HG03439 (cell line): ENCODE measurements around the gene ADARB2.

Source experiments
- ATAC-seq: cut with Tn5 transposase; IDR thresholded peaks from one replicate; pipeline ENCODE4 v1.9.1; 2021; ENCODE audit warnings: mild to moderate bottlenecking, moderate library complexity; ENCODE audit not compliant: unreplicated experiment

Gene ADARB2

DNA sequence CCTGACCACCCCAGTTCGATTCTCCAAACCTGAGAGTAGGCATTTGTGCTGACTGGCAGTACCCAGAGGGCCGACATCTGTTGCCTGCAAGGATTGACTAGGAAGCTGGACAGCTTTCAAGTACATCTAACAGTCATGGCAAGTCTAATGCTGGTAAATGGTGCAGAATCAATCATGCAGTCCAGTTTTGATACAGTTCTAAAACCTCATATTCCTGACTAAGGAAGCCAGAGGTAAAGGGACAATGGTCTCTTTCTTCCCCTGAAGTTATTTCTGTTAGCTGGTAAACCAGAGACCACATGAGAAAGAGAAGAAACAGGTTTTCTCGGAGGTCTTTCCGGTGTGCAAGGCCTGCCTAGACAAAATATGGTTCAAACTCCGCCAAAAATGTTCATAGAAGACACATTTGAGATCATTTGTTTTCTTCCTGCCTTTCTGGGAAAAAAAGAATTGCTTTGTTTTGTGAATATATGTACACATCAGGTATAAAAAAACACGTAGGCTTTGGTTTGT lies 584.0 kb downstream of the ADARB2 start:
- ATAC-seq = no peak

DNA sequence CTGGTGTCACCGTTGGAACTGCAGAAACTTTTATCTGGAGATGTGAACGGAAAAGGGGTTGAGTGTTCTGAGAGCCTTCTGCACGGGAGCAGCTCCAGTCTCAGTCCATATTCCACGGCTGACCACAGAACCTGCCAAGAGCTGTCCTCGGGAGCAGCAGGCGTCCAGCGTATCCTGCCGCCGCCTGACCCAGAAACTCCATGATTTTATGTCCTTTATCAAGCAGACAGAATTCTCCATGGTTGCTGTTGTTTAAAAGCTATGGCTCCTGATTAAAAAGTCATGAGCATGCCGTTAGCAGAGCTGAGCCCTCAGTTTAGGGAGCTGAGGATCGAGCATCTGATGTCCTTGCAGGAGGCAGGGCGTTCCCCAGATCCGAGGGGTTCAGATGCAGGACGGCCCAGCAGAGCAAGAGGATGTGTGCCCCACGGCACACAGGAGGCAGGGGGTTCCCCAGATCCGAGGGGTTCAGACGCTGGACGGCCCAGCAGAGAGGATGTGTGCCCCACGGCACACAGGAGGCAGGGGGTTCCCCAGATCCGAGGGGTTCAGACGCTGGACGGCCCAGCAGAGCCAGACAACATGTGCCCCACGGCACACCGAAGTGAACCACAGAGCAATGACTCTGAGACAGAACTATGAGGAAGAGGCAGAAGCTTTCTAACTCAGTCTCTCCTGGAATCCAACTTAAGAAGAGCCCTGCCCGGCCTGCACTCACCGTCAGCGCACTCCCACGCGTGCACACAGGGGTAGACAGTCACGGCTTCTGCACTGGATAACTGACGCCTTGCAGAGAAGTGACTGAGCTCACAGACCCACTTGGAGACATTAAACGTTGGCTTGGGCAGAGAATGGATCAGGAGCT lies 584.7 kb downstream of the ADARB2 start:
- ATAC-seq = no peak

DNA sequence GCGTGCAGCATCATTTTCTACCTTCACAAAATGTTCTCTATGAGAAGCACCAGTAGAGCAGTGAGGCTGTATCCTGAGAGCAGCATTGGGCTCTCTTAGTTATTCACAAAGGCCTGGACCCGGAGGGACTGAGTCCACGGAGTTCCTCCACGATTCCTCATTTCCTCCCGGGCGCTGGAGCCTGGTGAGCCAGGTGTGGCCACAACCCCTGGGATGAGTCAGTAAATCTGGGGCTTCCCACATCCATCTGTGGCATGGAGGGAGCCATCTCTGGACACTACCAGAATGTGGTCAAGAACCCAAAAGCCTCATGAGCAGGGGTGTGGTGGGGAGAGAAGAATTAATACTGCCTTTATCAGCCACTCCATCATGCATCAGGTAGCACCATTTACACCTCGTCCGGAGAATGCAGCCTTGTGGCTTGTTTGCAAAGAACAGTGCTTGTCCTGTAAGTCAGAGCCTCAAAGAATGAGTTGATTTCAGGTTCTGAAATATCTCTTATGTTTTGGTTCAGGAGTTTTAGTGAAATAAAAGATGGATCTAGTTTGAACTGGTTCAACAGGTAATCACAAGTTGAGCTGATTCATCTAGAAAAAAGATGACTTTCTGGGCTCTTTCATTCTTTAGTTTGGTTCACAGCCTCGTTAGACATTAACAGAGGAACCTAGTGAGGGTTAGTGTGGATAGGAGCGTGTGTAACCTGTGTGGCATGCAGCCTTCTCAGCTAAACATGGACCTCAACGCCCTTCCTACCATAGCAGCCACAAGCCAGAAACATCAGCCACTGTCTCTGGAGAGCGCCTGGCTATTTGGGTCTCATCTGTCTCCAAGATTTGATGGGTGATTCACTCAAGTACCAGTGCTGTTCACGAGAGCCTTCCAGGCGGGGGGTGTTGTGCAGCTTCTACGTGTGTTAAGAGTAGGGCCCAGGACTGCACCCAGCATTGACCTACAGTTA lies 586.0 kb downstream of the ADARB2 start:
- no peak for ATAC-seq

DNA sequence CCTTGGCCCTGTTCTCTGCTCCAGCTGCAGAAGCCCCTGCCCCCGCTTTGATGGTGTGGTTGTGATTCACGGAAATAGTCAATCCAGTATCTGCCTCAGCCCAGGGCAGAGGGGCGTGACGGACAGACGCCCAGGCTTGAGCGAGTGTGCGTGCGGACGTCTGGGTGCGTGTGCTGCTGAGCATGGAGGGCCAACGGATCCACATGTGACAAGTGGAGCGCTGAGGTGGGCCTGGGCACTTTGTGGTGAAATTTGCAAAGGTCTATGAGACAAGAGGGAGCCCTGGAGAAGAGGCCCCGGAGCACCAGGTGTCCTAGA lies 586.7 kb downstream of the ADARB2 start:
- ATAC-seq = no peak

DNA sequence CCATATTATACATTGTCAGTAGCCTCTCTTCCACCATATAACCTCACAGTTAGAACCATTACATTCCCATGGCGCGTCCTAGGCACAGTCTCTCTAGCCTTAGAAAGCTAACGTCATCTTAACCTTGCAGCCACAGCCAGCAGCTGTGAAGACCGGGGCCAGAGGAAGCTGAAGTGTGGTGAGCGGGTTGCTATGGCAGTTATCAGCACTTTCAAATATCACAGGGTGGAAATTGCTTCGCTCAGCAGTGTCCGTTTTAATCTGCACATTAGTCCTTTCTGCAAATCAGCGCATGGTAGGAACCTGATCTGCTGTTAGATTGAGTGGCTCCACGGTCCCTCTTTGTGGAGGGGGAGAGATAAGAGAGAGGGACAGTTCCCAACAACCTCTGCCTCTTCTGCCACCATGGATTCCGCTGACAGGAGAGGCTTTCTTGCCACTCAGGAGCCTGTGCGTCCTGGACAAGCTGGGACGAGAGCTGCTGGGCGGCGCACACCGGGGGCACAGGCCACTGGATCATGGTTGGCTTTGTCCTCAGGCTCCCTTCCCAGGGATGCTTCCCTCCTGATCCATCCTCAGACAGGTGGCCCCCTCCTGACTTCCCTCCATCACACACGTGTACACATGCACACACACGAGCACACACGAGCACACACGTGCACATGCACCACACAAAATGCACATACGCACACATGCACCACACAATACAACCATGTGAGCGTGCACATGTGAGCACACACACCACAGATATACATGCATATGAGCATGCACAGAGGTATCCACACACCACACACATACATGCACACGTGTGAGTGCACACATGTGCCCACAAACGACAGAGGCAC lies 587.3 kb downstream of the ADARB2 start:
- no peak for ATAC-seq

DNA sequence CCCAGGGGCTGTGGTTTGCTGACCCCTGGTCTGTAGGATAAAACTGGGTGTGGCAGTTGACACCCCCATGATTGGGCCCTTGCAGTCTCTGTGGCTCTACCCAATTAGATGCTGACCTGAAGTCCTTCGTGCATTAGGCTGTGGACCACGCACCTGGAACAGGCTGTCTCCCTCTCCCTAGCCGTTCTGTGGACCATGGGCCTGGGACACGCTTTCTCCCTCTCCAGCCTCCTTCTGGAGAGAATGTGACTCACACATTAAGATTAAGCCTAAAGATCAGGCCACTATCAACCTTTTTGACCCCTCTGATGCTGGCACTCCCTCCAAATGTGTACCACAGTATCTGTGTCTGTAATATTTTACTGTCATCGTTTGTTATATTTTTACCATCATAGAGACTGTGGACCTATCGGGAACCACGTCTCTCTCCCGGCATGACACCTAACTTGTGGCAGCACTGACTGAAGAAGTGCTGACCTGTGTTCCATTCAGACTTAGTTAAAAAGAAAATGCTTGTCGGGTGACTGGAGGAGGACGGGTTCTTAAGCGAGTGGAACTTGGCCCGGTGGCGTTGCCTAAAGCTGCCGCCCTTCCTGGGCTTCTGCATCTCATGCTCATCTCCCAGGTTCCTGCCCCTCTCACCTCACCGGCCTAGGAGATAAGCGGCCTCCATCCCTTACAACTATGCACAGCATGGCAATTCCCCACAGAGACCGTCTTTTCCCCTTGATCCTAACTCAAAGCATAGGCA lies 588.3 kb downstream of the ADARB2 start:
- no peak for ATAC-seq

DNA sequence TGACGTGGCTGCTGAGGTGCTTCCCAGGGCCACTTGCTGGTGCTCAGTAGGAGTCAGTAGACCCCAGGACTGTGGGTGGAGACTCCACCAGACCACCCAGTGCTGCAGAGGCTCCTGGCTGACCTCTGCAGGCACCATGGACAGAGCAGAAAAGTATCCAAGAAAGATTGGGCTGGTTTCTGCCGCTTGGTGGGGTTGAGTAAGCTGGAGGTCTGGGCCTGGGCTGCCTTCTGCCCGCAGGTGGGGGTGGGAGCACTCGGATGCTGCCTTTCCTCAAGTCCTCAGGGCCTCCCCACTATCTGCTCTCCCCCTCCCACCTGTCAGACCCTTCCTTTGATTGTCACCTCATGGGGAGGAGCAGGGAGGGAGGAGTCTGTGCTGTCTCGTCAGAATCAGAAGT lies 589.5 kb downstream of the ADARB2 start:
- ATAC-seq = no peak

DNA sequence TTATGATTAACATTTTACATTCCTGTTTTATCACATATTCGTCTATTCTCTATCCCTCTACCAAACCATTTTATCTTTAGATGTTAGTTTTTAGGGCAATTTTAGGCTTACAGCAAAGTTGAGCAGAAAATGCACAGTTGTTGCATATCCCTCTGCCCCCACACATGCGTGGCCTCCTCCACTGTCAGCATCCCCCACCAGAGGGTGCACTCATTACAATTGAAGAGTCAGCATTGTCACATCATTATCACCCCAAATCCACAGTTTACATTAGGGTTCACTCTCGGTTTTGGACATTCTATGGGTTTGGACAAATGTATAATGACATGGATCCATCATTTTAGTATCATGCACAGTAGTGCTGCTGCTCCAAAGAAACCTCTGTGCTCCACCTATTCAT lies 594.7 kb downstream of the ADARB2 start:
- ATAC-seq = no peak

DNA sequence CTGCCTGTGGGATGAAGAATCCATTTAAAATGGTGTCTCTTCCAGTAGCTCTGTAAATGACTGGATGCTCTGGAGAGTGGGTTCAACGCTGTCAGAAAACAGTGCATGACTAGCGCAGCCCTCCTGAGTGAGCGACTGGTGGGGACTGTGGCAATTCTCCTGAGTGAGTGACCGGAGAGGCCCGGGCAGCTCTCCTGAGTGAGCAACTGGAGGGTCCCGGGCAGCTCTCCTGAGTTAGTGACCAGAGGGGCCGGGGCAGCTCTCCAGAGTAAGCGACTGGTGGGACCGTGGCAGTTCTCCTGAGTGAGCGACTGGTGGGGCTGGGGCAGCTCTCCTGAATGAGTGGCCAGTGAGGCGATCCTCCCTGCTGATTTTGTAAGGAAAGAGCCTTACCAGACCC lies 595.6 kb downstream of the ADARB2 start:
- ATAC-seq = no peak

DNA sequence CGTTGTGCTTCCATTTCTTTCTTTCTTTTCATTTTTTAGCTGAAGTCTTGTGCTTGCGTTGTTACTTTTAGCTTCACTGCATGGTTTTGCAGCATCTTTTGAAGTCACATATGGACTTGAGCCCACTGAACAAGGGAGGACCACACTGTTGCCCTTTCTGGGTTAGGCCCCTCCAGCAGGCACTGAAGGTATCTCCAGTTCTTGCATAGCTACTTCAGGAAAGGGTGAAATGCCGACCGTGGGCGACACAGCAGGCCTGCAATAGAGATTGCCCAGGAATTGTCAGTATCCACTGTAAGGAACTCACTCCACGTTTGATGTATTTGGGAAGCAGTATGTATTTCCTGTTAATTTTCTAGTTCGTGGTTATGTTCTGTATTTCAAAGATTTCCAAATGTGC lies 596.1 kb downstream of the ADARB2 start:
- no peak for ATAC-seq

DNA sequence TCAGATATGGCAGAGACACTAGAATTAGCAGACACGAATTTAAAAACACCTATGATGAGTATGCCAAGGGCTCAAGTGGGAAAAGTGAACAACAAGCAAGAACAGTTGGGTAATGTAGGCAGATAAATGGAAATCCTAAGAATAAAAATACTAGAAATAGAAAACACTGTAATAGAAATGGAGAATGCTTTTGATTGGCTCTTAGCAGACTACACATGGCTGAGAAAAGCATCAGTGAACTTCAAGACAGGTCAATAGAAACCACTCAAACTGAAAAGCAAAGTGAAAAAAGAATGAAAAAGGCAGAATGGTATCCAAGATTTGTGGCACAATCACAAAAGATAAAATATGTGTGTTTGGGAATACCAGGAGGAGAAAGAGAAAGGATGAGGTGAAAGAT lies 598.8 kb downstream of the ADARB2 start:
- no peak for ATAC-seq

DNA sequence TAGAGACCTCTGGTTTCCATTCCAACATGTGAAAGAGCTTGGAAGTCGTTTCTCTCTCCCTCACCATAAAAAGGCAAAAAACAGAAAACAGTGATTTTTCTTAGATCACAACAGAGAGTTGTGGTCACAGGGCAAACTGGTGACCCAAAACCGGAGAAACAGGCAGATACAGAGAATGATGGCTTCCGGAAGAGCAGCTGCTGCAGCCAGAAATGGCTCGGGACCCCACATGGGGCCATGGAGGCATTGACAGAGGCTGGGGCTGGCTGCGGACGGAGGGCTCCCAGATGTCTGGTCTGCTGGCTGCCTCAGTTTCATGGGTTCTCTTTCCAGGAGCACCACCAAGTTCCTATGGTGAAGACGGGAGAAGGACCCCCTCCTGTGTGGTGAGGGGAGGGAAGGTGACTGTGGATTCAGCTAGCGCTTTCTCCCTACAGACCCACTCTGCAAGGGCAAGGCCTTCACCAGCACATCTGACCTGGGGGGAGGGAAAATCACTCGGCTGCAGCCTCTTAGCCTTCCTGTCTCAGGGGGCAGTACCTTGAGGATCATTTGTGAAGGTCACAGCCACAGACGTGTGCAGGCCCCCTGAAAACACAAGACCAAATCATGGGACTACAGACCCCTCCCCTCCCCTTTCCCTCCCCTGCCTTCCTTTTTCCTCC lies 599.7 kb downstream of the ADARB2 start:
- no peak for ATAC-seq

DNA sequence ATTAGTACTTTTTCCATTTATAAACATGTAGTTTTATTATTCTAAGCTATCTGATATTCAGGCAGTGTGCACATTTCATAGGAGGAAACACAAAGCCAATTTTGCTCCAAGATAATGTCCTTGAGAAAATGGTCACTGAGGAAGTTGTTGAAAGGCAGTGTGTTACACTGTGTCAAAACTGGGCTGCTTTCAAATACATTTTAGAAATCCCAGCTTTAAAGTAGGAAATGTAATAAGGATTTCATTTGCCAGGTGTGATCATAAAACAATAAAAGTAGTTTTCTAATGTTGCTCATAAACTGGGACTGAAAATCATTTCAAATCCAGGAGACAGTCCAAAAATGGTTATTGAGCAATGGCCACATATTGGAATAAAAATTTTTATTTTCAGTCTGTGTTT lies 601.1 kb downstream of the ADARB2 start:
- no peak for ATAC-seq

DNA sequence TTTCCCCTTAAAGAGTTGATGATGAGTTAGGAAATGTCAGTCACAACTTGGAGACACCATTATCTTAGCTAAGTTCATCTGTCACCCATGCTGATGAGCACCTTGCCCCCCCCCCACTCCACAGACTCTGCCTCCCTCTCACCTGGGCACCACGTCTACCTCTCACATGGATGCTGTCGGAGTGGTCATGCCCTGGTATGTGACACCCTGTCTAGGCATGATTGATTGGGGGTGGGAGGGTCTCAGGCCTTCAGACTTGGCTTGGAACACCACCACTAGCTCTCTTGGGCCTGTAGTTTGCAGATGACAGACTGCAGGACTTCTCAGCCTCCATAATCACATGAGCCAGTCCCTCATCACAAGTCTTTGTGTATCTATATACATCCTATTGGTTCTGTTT lies 603.2 kb downstream of the ADARB2 start:
- no peak for ATAC-seq

DNA sequence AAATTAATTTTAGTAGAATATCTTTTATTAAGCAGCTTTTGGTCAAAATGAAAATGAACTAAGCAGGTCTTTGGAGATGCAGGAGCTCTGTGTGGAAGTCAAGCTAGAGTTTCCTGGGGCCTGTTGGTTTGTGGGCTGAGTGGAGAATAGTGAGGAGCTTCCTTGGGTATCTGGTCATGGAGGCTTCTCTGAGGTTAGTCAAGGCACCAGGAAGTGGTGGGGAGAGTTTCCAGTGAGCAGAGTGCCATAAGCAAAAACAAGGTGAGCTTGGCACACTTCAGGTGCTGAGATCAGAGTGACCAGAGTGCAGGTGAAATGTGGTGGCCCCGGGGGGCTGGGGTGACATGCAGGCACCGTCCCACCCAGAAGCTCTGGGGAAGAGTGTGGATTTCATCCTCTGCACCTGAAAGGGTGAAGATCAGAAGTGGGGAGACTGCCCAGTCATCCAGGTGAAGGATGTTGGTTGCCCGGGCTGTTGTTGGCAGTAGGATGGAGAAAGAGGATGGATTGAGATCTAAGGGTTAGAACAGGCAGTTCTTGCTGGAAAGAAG lies 603.8 kb downstream of the ADARB2 start:
- ATAC-seq = no peak

DNA sequence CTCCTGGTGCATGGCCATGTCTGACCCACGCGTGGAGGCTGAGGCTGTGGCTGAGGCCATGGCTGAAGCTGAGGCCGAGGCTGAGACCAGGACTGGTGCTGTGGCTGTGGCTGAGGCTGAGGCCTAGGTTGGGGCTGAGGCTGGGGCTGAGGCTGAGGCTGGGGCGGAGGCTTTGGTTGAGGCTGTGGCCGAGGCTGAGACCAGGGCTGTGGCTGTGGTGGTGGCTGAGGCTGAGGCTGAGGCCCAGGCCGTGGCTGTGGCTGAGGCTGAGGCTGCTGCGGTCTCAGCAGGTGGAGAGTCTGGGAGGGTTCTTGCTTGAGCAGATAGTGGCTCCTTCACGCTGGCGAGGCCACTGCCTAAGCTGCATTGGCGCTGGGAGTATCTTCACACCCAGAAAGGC lies 604.7 kb downstream of the ADARB2 start:
- ATAC-seq = no peak

DNA sequence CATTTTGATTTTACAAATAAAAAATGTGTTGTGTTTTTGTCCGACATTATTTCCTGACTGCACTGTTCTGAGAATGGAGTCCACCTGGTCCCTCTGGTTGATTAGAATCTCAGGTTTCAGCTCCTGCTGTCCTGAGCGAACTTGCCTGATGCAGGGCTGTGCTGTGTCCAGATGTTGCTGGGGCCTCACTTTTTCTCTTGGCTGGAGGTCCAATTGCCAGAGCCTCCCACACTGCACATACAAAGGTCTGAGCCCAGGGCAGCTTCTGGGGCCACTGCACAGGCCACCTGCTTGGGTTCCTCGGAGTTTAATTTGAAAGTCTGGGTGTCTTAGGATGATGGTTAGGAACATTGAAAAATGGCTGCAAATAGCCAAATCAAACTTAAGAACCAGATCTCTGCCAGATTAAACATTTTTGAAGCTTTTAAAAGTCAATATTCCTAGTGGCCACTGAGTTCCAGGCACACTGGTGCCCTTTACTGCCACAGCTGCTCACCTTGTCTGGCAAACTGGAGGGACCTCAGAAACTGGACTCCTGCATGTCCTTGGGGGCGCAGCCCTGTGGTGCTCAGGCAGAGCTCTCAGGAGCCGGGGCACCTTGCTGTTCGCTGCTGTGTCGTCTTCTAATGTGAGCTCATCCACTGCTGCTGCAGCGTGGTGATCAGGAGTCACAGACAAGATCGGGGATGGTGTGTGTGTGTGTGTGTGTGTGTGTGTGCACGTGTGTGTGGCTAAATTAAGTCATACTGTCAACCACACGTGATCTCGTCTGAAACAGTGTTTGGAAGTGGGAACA lies 606.1 kb downstream of the ADARB2 start:
- ATAC-seq = no peak

DNA sequence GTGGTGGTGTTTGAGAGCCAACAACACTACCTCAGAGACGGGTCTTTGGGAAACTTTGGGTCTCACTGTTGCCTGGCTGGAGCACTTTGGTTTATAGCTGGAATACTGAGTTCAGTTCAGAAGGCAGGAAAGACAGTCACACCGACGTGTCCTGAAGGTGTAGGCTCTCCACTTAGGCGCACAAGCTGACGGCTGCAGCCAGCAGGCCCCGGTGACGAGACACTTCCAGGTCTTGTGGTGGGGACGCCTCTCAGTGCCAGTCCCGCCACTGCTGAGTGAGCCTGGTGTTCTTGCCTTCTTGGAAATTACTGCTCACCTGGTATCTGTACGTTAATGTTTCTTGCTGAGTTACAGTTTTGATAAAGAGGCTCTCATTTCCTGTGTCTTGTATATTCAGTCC lies 607.1 kb downstream of the ADARB2 start:
- no peak for ATAC-seq

DNA sequence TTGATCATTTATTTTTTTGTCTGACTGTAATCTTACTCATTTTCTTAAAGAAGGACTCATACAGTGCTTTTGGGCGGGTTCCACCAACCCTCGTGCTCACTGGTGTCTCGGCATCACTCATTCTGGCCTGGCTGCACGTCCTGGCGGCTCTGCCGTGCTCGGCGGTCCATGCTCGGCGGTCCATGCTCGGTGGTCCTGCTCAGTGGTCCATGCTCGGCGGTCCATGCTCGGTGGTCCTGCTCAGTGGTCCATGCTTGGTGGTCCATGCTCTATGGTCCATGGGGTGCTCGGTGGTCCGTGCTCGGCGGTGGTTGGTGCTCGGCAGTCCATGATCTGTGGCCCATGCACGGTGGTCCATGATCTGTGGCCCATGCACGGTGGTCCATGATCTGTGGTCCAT lies 608.7 kb downstream of the ADARB2 start:
- no peak for ATAC-seq
